ENCODE results near the gene C1QTNF3.

Gene C1QTNF3

GRCh38 chr5:34053571-34054399 lies 10.8 kb upstream of the C1QTNF3 start:
- no peaks in the 10 kb centered on the region for H3K9me3 ChIP-seq (ENCODE audit: control insufficient read depth in 2 of 2, low read length in 2 of 2)
- H3K9ac ChIP-seq (ENCODE audit: low read depth in 1 of 2, low read length in 2 of 2), result no peak overlapping the region
- no peaks in the 10 kb centered on the region for H3K27me3 ChIP-seq (ENCODE audit: control insufficient read depth in 2 of 2, insufficient read depth in 2 of 2, low read length in 2 of 2)
- peaks cover 4 to 6% of the 10 kb centered on the region in 2 donors for H3K36me3 ChIP-seq (ENCODE audit: control insufficient read depth in 2 of 2, insufficient read depth in 2 of 2, low read length in 2 of 2)
- no peak overlapping the region for H3K4me3 ChIP-seq (ENCODE audit: low read length in 2 of 2)
- H3K27ac ChIP-seq (ENCODE audit: low read depth in 2 of 2, low read length in 2 of 2), result no peak overlapping the region
- H3K4me1 ChIP-seq (ENCODE audit: control insufficient read depth in 2 of 2, insufficient read depth in 2 of 2, low read length in 2 of 2), result no peaks in the 10 kb centered on the region

GRCh38 chr5:34053133-34053532 lies 10.1 kb upstream of the C1QTNF3 start:
- Histone ChIP-seq H3K27me3 (ENCODE audit: control insufficient read depth in 2 of 2, insufficient read depth in 2 of 2, low read length in 2 of 2) (no peaks in the 10 kb centered on the region), H3K36me3 (ENCODE audit: control insufficient read depth in 2 of 2, insufficient read depth in 2 of 2, low read length in 2 of 2) (peaks cover 4 to 6% of the 10 kb centered on the region in 2 donors), H3K9ac (ENCODE audit: low read depth in 1 of 2, low read length in 2 of 2) (no peak overlapping the region), H3K4me1 (ENCODE audit: control insufficient read depth in 2 of 2, insufficient read depth in 2 of 2, low read length in 2 of 2) (no peaks in the 10 kb centered on the region), H3K9me3 (ENCODE audit: control insufficient read depth in 2 of 2, low read length in 2 of 2) (no peaks in the 10 kb centered on the region), H3K27ac (ENCODE audit: low read depth in 2 of 2, low read length in 2 of 2) (no peak overlapping the region), H3K4me3 (ENCODE audit: low read length in 2 of 2) (no peak overlapping the region)

- H3K4me3 ChIP-seq (ENCODE audit: low read length in 2 of 2), result no peak overlapping the region
These were observed 8.5 kb upstream of the C1QTNF3 start for GRCh38 chr5:34051374-34051980.

GRCh38 chr5:34047774-34048572 lies 5.0 kb upstream of the C1QTNF3 start:
- Histone ChIP-seq H3K36me3 (ENCODE audit: control insufficient read depth in 2 of 2, insufficient read depth in 2 of 2, low read length in 2 of 2) (peaks cover 4 to 6% of the 10 kb centered on the region in 2 donors), H3K4me1 (ENCODE audit: control insufficient read depth in 2 of 2, insufficient read depth in 2 of 2, low read length in 2 of 2) (peaks cover 0 to 4% of the 10 kb centered on the region in 2 donors), H3K27ac (ENCODE audit: low read depth in 2 of 2, low read length in 2 of 2) (no peak overlapping the region), H3K4me3 (ENCODE audit: low read length in 2 of 2) (no peak overlapping the region), H3K27me3 (ENCODE audit: control insufficient read depth in 2 of 2, insufficient read depth in 2 of 2, low read length in 2 of 2) (no peaks in the 10 kb centered on the region), H3K9ac (ENCODE audit: low read depth in 1 of 2, low read length in 2 of 2) (no peak overlapping the region), H3K9me3 (ENCODE audit: control insufficient read depth in 2 of 2, low read length in 2 of 2) (no peaks in the 10 kb centered on the region)

More at GRCh38 chr5:34051374-34051980, 8.5 kb upstream of the C1QTNF3 start:
- Histone ChIP-seq H3K27me3 (ENCODE audit: control insufficient read depth in 2 of 2, insufficient read depth in 2 of 2, low read length in 2 of 2) (no peaks in the 10 kb centered on the region), H3K27ac (ENCODE audit: low read depth in 2 of 2, low read length in 2 of 2) (no peak overlapping the region), H3K9ac (ENCODE audit: low read depth in 1 of 2, low read length in 2 of 2) (no peak overlapping the region), H3K9me3 (ENCODE audit: control insufficient read depth in 2 of 2, low read length in 2 of 2) (no peaks in the 10 kb centered on the region), H3K36me3 (ENCODE audit: control insufficient read depth in 2 of 2, insufficient read depth in 2 of 2, low read length in 2 of 2) (peaks cover 4 to 6% of the 10 kb centered on the region in 2 donors), H3K4me1 (ENCODE audit: control insufficient read depth in 2 of 2, insufficient read depth in 2 of 2, low read length in 2 of 2) (no peaks in the 10 kb centered on the region)

GRCh38 chr5:34047143-34047542 lies 4.1 kb upstream of the C1QTNF3 start:
- Histone ChIP-seq H3K4me3 (ENCODE audit: low read length in 2 of 2) (no peak overlapping the region), H3K27ac (ENCODE audit: low read depth in 2 of 2, low read length in 2 of 2) (no peak overlapping the region), H3K36me3 (ENCODE audit: control insufficient read depth in 2 of 2, insufficient read depth in 2 of 2, low read length in 2 of 2) (peaks cover 4 to 6% of the 10 kb centered on the region in 2 donors), H3K4me1 (ENCODE audit: control insufficient read depth in 2 of 2, insufficient read depth in 2 of 2, low read length in 2 of 2) (peaks cover 0 to 7% of the 10 kb centered on the region in 2 donors), H3K27me3 (ENCODE audit: control insufficient read depth in 2 of 2, insufficient read depth in 2 of 2, low read length in 2 of 2) (no peaks in the 10 kb centered on the region), H3K9ac (ENCODE audit: low read depth in 1 of 2, low read length in 2 of 2) (no peak overlapping the region), H3K9me3 (ENCODE audit: control insufficient read depth in 2 of 2, low read length in 2 of 2) (no peaks in the 10 kb centered on the region)

- H3K27me3 ChIP-seq (ENCODE audit: control insufficient read depth in 2 of 2, insufficient read depth in 2 of 2, low read length in 2 of 2), result no peaks in the 10 kb centered on the region
- H3K4me1 ChIP-seq (ENCODE audit: control insufficient read depth in 2 of 2, insufficient read depth in 2 of 2, low read length in 2 of 2), result peaks cover 0 to 7% of the 10 kb centered on the region in 2 donors
- no peak overlapping the region for H3K27ac ChIP-seq (ENCODE audit: low read depth in 2 of 2, low read length in 2 of 2)
- H3K4me3 ChIP-seq (ENCODE audit: low read length in 2 of 2), result no peak overlapping the region
- H3K9me3 ChIP-seq (ENCODE audit: control insufficient read depth in 2 of 2, low read length in 2 of 2), result no peaks in the 10 kb centered on the region
- H3K9ac ChIP-seq (ENCODE audit: low read depth in 1 of 2, low read length in 2 of 2), result no peak overlapping the region
- peaks cover 0 to 3% of the 10 kb centered on the region in 2 donors for H3K36me3 ChIP-seq (ENCODE audit: control insufficient read depth in 2 of 2, insufficient read depth in 2 of 2, low read length in 2 of 2)
These were observed 3.0 kb upstream of the C1QTNF3 start for GRCh38 chr5:34045996-34046395.

- Histone ChIP-seq H3K27me3 (ENCODE audit: control insufficient read depth in 2 of 2, insufficient read depth in 2 of 2, low read length in 2 of 2) (no peaks in the 10 kb centered on the region), H3K9ac (ENCODE audit: low read depth in 1 of 2, low read length in 2 of 2) (no peak overlapping the region), H3K4me3 (ENCODE audit: low read length in 2 of 2) (no peak overlapping the region), H3K4me1 (ENCODE audit: control insufficient read depth in 2 of 2, insufficient read depth in 2 of 2, low read length in 2 of 2) (peaks cover 0 to 7% of the 10 kb centered on the region in 2 donors), H3K27ac (ENCODE audit: low read depth in 2 of 2, low read length in 2 of 2) (no peak overlapping the region), H3K9me3 (ENCODE audit: control insufficient read depth in 2 of 2, low read length in 2 of 2) (no peaks in the 10 kb centered on the region), H3K36me3 (ENCODE audit: control insufficient read depth in 2 of 2, insufficient read depth in 2 of 2, low read length in 2 of 2) (peaks cover 0 to under 1% of the 10 kb centered on the region in 2 donors)
These were observed 2.0 kb upstream of the C1QTNF3 start for GRCh38 chr5:34045023-34045422.

- Histone ChIP-seq H3K9ac (ENCODE audit: low read depth in 1 of 2, low read length in 2 of 2) (no peak overlapping the region), H3K36me3 (ENCODE audit: control insufficient read depth in 2 of 2, insufficient read depth in 2 of 2, low read length in 2 of 2) (no peaks in the 10 kb centered on the region), H3K4me3 (ENCODE audit: low read length in 2 of 2) (peak overlapping the region in 1 of 2 donors; percentile 42), H3K27me3 (ENCODE audit: control insufficient read depth in 2 of 2, insufficient read depth in 2 of 2, low read length in 2 of 2) (no peaks in the 10 kb centered on the region), H3K4me1 (ENCODE audit: control insufficient read depth in 2 of 2, insufficient read depth in 2 of 2, low read length in 2 of 2) (peaks cover 0 to 7% of the 10 kb centered on the region in 2 donors), H3K9me3 (ENCODE audit: control insufficient read depth in 2 of 2, low read length in 2 of 2) (no peaks in the 10 kb centered on the region), H3K27ac (ENCODE audit: low read depth in 2 of 2, low read length in 2 of 2) (no peak overlapping the region)
These were observed 692 bp downstream of the C1QTNF3 start for GRCh38 chr5:34042321-34042720.

- no peak overlapping the region for H3K27ac ChIP-seq (ENCODE audit: low read depth in 2 of 2, low read length in 2 of 2)
- peaks cover 0 to 7% of the 10 kb centered on the region in 2 donors for H3K4me1 ChIP-seq (ENCODE audit: control insufficient read depth in 2 of 2, insufficient read depth in 2 of 2, low read length in 2 of 2)
- no peaks in the 10 kb centered on the region for H3K9me3 ChIP-seq (ENCODE audit: control insufficient read depth in 2 of 2, low read length in 2 of 2)
- no peak overlapping the region for H3K9ac ChIP-seq (ENCODE audit: low read depth in 1 of 2, low read length in 2 of 2)
- no peaks in the 10 kb centered on the region for H3K36me3 ChIP-seq (ENCODE audit: control insufficient read depth in 2 of 2, insufficient read depth in 2 of 2, low read length in 2 of 2)
- no peaks in the 10 kb centered on the region for H3K27me3 ChIP-seq (ENCODE audit: control insufficient read depth in 2 of 2, insufficient read depth in 2 of 2, low read length in 2 of 2)
- H3K4me3 ChIP-seq (ENCODE audit: low read length in 2 of 2), result no peak overlapping the region
These were observed 1.6 kb downstream of the C1QTNF3 start for GRCh38 chr5:34041247-34041972.
